Choroid plexus epithelial cell (primary cell): ENCODE results near the gene ZNF358.

ENCODE experiments used
- DNase-seq: peaks from one replicate; pipeline ENCODE4 v3.0.0-alpha.2; 2010; ENCODE audit warnings: low read depth
- H3K4me3 ChIP-seq: 2 replicates; pipeline ENCODE4 v1.5.1; 2011; ENCODE audit warnings: low read depth, mild to moderate bottlenecking, control low read depth, low read length, moderate library complexity
- CTCF ChIP-seq: conservative IDR thresholded peaks from 2 replicates; pipeline ENCODE4 v1.5.1; 2011; ENCODE audit warnings: low read depth, mild to moderate bottlenecking, control low read depth, inconsistent platforms, low read length, moderate library complexity

The ZNF358 gene

GRCh38 chr19:7529610-7530490 lies 13.9 kb downstream of the ZNF358 start:
- no peak for DNase-seq
- H3K4me3 ChIP-seq: no peak overlapping the region
- no peak for TF ChIP-seq CTCF

- peak overlapping the region; percentile 98 for H3K4me3 ChIP-seq
Observed at GRCh38 chr19:7533281-7533885, 17.5 kb downstream of the ZNF358 start.

GRCh38 chr19:7533925-7534480 lies 18.1 kb downstream of the ZNF358 start:
- H3K4me3 ChIP-seq: peak overlapping the region; percentile 98
- peak; percentile 95 for DNase-seq
- no peak for TF ChIP-seq CTCF

More at GRCh38 chr19:7533281-7533885, 17.5 kb downstream of the ZNF358 start:
- peak; percentile 67 for DNase-seq
- TF ChIP-seq CTCF: no peak

GRCh38 chr19:7534531-7535046 lies 18.7 kb downstream of the ZNF358 start:
- H3K4me3 ChIP-seq: peak overlapping the region; percentile 98
- peak; percentile 70 for DNase-seq
- TF ChIP-seq CTCF: peak; percentile 24

GRCh38 chr19:7535047-7535997 lies 19.4 kb downstream of the ZNF358 start, which contains the start of gene PNPLA6:
Gene PNPLA6 (plus strand): TSS chr19:7535717. CDS start chr19:7535789, 72 bp downstream.
- DNase-seq: peak; percentile 97
- peak within 1 kb of the TSS; percentile 98 for H3K4me3 ChIP-seq
- no peak for TF ChIP-seq CTCF
